Measurements from ENCODE around the gene EFTUD2. TPM values are rescaled to one million over a fixed set of nuclear protein-coding genes. Genes with fewer than 3 reads are reported as not detected.

The EFTUD2 gene
- total and polyA plus RNA-seq, 4 donors, result 19.8 to 84.3 (median 33.3) TPM

DNA sequence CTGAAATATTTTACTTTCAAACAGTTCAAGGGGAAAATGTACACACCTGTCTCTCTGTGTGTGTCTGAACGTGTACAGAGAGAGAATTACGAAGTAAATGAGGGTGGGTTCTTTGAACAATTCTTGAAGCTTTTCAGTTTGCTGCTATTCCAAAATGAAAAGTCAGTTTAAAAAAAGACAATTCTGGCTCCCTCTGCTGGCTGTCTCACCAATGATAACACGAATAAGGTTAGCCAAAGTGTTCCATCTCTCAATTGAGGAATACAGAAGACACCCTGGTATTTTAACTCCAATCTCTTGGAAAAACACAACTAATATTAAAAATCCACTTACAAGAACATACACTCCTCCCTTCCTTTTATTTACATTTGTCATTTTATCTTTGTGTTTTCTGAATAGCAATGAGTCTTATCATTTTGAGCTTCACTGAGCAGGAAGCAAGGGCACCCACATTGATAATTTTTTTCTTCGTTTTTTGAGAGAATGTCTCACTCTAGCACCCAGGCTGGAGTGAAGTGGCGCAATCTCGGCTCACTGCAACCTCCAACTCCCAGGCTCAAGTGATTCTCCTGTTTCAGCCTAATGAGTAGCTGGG is 20.5 kb downstream of the EFTUD2 start:
- Histone ChIP-seq H3K27me3 (ENCODE audit: control insufficient read depth in 4 of 4, insufficient read depth in 4 of 4, low read length in 3 of 4) (no peaks in the 10 kb centered on the region), H3K36me3 (ENCODE audit: control insufficient read depth in 4 of 4, insufficient read depth in 3 of 4, low read depth in 1 of 4, low read length in 3 of 4) (peaks cover 14 to 67% (median 48%) of the 10 kb centered on the region in 4 donors), H3K9me3 (ENCODE audit: control insufficient read depth in 4 of 4, low read length in 3 of 4) (no peaks in the 10 kb centered on the region), H3K4me1 (ENCODE audit: control insufficient read depth in 4 of 4, insufficient read depth in 4 of 4, low read length in 3 of 4) (no peaks in the 10 kb centered on the region), H3K4me3 (ENCODE audit: low read depth in 1 of 3, low read length in 3 of 3) (no peak overlapping the region), H3K27ac (ENCODE audit: low read depth in 1 of 2, low read length in 2 of 2) (no peak overlapping the region), H3K9ac (ENCODE audit: low read depth in 1 of 2, low read length in 2 of 2) (no peak overlapping the region)
- WGBS, result 60% methylated on average over 6 of the region's 6 CpGs
- DNase-seq (ENCODE audit: low spot score), result peak; percentile 37
- TF ChIP-seq GABPA (IDR thresholded peaks at IDR 0.05 in 1 of 2, conservative IDR thresholded peaks at IDR 0.05 in 1 of 2) (no peak), NR2F2 (IDR thresholded peaks at IDR 0.05) (no peak), RAD21 (IDR thresholded peaks at IDR 0.05) (peak; percentile 59 to 67), HNF4A (conservative IDR thresholded peaks at IDR 0.05) (no peak)
- TF ChIP-seq, protein P1, sequence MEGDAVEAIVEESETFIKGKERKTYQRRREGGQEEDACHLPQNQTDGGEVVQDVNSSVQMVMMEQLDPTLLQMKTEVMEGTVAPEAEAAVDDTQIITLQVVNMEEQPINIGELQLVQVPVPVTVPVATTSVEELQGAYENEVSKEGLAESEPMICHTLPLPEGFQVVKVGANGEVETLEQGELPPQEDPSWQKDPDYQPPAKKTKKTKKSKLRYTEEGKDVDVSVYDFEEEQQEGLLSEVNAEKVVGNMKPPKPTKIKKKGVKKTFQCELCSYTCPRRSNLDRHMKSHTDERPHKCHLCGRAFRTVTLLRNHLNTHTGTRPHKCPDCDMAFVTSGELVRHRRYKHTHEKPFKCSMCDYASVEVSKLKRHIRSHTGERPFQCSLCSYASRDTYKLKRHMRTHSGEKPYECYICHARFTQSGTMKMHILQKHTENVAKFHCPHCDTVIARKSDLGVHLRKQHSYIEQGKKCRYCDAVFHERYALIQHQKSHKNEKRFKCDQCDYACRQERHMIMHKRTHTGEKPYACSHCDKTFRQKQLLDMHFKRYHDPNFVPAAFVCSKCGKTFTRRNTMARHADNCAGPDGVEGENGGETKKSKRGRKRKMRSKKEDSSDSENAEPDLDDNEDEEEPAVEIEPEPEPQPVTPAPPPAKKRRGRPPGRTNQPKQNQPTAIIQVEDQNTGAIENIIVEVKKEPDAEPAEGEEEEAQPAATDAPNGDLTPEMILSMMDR (IDR thresholded peaks at IDR 0.05; ENCODE audit: low read depth, low read length, missing input control), result peak; percentile 44

DNA sequence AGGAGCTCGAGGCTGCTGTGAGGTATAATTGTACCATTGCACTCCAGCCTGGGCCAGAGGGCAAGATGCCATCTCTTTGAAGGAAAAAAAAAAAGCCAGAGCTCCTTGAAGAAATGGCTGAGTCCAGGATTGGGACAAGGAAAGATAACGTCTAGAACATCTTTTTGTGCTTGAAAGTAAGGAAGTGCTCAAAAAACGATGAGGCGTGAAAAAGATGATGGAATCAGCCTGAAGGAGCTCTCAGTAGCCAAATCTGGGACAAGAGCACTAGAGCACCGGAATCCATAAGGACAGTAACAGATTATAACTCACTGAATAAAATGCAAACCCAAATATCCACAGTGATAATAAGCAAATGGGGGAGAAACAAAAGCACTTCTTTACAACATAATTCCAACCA is 22.1 kb downstream of the EFTUD2 start:
- 93% methylated on average over 5 of the region's 5 CpGs for WGBS
- no peak for DNase-seq (ENCODE audit: low spot score)
- Histone ChIP-seq H3K36me3 (ENCODE audit: control insufficient read depth in 4 of 4, insufficient read depth in 3 of 4, low read depth in 1 of 4, low read length in 3 of 4) (peaks cover 9 to 65% (median 45%) of the 10 kb centered on the region in 4 donors), H3K27me3 (ENCODE audit: control insufficient read depth in 4 of 4, insufficient read depth in 4 of 4, low read length in 3 of 4) (no peaks in the 10 kb centered on the region), H3K4me1 (ENCODE audit: control insufficient read depth in 4 of 4, insufficient read depth in 4 of 4, low read length in 3 of 4) (no peaks in the 10 kb centered on the region), H3K4me3 (ENCODE audit: low read depth in 1 of 3, low read length in 3 of 3) (no peak overlapping the region), H3K27ac (ENCODE audit: low read depth in 1 of 2, low read length in 2 of 2) (no peak overlapping the region), H3K9ac (ENCODE audit: low read depth in 1 of 2, low read length in 2 of 2) (no peak overlapping the region), H3K9me3 (ENCODE audit: control insufficient read depth in 4 of 4, low read length in 3 of 4) (no peaks in the 10 kb centered on the region)
- TF ChIP-seq FOXA1 (IDR thresholded peaks at IDR 0.05), result no peak
- TF ChIP-seq RXRA (IDR thresholded peaks at IDR 0.05), result no peak
- TF ChIP-seq RAD21 (IDR thresholded peaks at IDR 0.05), result no peak
- no peak for TF ChIP-seq SP1 (IDR thresholded peaks at IDR 0.05)

DNA sequence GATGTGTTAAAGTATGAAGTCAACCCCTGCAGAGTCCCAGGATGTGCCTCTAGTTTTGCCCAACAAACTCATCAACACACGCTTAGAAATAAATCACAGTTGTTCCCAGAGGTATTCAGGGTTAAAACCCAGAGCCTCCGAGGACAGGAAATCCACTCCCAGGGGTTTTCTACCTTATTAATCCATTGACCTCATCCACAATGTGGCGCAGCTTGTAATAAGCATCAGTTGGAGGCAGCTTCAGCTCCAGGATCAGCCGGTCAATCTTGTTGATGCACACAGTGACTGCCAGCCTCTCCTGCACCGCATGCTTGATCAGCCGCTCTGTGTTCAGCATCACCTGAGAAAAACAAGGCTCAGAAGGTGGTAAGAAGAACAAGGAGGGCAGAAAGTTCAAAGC is 23.5 kb downstream of the EFTUD2 start:
- Histone ChIP-seq H3K27me3 (ENCODE audit: control insufficient read depth in 4 of 4, insufficient read depth in 4 of 4, low read length in 3 of 4) (no peaks in the 10 kb centered on the region), H3K4me1 (ENCODE audit: control insufficient read depth in 4 of 4, insufficient read depth in 4 of 4, low read length in 3 of 4) (no peaks in the 10 kb centered on the region), H3K27ac (ENCODE audit: low read depth in 1 of 2, low read length in 2 of 2) (no peak overlapping the region), H3K36me3 (ENCODE audit: control insufficient read depth in 4 of 4, insufficient read depth in 3 of 4, low read depth in 1 of 4, low read length in 3 of 4) (peaks cover 9 to 64% (median 46%) of the 10 kb centered on the region in 4 donors), H3K9ac (ENCODE audit: low read depth in 1 of 2, low read length in 2 of 2) (no peak overlapping the region), H3K4me3 (ENCODE audit: low read depth in 1 of 3, low read length in 3 of 3) (no peak overlapping the region), H3K9me3 (ENCODE audit: control insufficient read depth in 4 of 4, low read length in 3 of 4) (no peaks in the 10 kb centered on the region)
- no peak for TF ChIP-seq RAD21 (IDR thresholded peaks at IDR 0.05)
- TF ChIP-seq, protein P2, sequence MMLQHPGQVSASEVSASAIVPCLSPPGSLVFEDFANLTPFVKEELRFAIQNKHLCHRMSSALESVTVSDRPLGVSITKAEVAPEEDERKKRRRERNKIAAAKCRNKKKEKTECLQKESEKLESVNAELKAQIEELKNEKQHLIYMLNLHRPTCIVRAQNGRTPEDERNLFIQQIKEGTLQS (IDR thresholded peaks at IDR 0.05), result no peak
- TF ChIP-seq HNF4A (conservative IDR thresholded peaks at IDR 0.05), result no peak
- TF ChIP-seq TAF1 (conservative IDR thresholded peaks at IDR 0.05), result no peak
- TF ChIP-seq, protein P3, sequence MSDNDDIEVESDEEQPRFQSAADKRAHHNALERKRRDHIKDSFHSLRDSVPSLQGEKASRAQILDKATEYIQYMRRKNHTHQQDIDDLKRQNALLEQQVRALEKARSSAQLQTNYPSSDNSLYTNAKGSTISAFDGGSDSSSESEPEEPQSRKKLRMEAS (IDR thresholded peaks at IDR 0.05), result no peak
- DNase-seq (ENCODE audit: low spot score), result no peak
- 98% methylated on average over 6 of the region's 6 CpGs for WGBS

Measured in liver (tissue), 9 donors.